Prostate gland (tissue), 2 donors: ENCODE measurements around the gene TSPAN3.

ENCODE experiments used
- CTCF ChIP-seq, 4 experiments: fragments of 200-600 bp in 2 of 4; fragments of 450-650 bp in 2 of 4; sonication (generic) in 2 of 4; IDR thresholded peaks; 1 replicate in 3 of 4; 2 replicates in 1 of 4; pipeline ENCODE4 v1.5.1; 2016 to 2019; ENCODE audit warnings: antibody characterized with exemption in 4 of 4, mild to moderate bottlenecking in 2 of 4, moderate library complexity in 2 of 4
- POLR2A ChIP-seq: fragments of 450-650 bp; IDR thresholded peaks from one replicate; pipeline ENCODE4 v1.6.1; 2016; ENCODE audit warnings: antibody characterized with exemption, mild to moderate bottlenecking

GRCh38 chr15:77021088-77021481 lies 49.8 kb downstream of the TSPAN3 start:
- TF ChIP-seq CTCF (IDR thresholded peaks at IDR 0.05): no peak
- no peak for TF ChIP-seq POLR2A
